Measurements from ENCODE around the gene TM2D1.

GRCh38 chr1:61644303-61644702, 80.6 kb downstream of the TM2D1 start:
- TF ChIP-seq CTCF (IDR thresholded peaks at IDR 0.05) (no peak), POLR2A (IDR thresholded peaks at IDR 0.05) (no peak)
